HG03097 (cell line): Measurements from ENCODE around the gene FAM110D.

ENCODE experiments used
- ATAC-seq: cut with Tn5 transposase; IDR thresholded peaks from one replicate; pipeline ENCODE4 v1.9.1; 2021; ENCODE audit not compliant: unreplicated experiment, low FRiP score

Gene FAM110D

DNA sequence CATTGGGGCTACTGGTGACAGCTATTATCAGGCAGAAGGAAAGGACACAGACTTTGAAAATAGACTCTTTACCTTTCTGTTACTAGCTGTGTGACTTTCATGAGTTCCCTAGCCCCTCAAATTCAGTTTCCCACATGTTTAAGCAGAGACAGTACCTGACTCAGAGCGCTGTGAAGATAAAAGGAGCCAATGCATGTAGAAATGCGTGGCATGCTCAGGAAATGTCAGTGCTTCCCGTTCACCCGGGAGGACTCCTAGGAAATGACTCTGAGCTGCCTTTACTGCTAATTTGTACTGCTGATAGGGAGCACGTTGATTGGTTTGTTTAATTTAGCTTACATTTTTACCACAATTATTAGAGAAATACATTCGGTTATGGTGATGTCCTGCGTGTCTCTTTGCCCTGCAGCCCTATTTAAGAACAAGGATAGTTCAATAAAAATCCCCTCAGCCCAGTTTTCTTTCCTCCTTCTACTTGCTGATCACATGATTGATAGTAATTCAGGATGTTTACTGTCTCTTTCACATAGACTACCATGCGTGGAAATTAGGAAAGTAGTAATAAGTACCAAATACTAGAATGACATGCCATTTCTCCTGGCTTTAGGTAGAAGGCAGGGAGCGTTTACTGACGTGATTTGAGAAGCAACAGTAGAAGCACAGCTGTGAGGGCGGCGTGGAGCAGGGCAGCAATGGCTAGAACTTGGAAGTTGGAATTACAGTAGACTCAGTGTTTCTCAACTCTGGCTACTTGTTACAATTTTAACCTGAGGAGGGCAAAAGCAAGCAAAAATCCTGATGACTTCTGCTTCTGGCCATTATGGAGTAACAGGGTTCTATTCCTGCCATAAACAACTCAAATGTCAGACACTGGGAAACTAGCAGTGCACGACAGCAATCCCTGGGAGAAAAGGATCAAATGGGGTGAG, 31.4 kb upstream of the FAM110D start:
- no peak for ATAC-seq

GRCh38 chr1:26129778-26130177, 29.1 kb upstream of the FAM110D start:
- no peak for ATAC-seq

DNA sequence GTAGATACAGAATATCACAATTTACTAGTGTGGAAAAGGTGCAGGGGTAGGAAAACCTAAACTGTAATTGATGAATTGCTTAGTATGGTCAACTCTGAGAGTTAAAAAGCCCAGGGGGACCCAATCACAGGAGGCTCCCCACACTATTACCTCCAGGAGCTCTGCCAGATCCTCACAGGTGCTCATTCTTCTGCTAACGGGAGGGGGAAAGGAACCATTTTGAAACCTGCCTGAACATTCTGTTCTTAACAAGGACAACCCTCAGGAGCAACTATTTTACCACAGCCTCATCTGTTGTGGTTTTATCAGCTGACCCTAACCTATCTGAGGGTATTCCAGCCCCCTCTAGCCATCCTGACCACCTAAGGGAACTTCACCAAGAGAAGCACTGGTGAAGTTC, 28.2 kb upstream of the FAM110D start:
- no peak for ATAC-seq

DNA sequence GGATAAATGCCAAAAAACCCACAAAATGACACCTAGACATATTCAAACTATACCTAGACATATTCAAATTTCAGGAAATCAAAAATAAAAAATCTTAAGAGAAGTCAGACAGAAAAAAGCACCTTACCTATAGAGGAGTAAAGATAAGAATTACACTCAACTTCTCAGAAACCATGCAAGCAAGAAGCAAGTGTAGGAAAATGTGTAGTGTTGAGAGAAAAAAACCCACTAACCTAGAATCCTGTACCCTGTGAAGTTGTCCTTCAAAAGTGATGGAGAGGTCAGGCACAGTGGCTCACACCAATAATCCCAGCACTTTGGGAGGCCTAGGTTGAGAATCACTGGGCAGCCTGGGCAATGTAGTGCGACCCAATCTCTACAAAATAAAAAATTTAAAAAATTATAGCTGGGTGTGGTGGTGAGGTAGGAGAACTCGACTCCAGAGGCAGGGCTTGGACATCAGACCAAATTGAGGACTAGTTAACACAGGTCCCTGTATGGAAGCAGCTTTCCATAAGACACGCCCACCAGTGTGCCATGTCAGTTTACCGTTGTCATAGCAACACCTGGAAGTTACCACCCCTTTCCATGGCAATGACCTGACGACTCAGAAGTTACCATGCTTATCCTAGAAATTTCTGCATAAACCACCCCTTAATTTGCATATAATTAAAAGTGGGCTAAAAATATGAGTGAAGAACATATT, 26.6 kb upstream of the FAM110D start:
- ATAC-seq = no peak

GRCh38 chr1:26132834-26133167, 26.1 kb upstream of the FAM110D start:
- ATAC-seq = no peak

GRCh38 chr1:26134466-26134865, 24.4 kb upstream of the FAM110D start:
- ATAC-seq = no peak

DNA sequence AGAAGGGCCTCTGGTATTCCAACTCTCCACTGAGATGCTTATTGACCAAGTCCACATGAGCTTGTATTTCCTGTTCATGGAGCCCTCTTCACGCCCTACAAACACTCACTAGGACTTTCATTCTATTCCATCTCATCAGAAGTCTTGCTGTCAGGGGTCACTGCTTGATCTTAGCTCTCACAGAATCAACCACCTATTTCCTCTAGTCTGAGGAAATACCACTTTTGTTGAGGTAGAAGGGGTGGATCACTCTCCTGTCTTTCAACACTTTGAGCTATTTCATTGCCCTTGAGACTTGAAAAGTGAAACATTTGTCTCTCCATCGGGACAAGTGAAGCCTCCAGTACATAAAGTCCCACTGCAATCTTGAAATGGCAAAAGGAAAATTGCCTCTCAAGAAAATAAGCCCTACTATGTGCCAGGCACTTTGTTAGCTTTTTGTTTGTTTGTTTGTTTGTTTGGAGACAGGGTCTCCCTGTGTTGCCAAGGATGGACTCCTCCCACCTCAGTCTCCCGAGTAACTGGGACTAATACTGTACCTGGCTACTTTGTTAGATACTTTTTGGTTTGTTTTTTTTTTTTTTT, 19.8 kb upstream of the FAM110D start:
- ATAC-seq = no peak

GRCh38 chr1:26142159-26142558, 16.7 kb upstream of the FAM110D start:
- no peak for ATAC-seq

DNA sequence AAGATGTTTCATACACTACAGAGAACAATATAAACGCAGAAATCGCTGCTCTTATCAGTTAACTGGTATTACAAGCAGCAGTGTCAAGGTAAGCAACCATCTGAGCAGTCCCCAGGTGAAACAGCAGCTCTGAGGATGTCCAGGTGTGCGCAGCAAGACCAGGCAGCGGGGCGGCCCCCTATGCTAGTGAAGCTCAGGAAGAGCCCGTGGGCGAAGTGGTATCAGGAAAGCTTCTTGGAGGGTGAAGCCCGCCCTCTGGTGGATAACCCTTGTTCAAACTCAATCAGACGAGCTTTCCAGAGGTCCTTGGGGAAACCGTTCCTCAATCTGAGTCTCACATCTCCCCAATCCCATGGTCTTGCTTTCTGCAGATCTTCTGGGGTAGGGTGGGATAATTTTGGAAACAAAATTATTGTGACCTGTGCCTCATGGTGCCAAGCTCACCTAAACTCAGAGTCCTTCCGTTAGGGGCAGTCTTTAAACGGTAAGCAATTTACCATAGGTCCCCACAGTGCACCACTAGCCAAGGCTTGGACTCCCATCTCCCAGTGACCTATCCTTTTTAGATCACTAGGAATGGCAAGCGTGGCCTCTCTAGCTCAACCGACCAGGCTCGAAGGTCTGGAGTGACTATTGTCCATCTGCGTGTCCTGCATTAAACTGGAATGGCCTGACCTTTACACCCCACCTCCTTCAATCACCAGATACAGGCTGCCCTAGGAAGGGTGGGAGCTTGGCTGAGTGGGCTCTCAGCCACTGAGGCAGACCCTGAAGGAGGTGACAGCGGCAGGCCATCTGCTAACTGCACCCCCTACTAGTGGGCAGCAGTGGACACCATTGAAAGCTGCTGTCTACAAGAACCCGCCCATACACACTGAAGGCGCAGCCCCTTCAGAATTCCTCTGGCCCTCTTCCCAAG, 13.6 kb upstream of the FAM110D start:
- ATAC-seq = no peak

GRCh38 chr1:26145960-26146294, 13.0 kb upstream of the FAM110D start:
- ATAC-seq = no peak

DNA sequence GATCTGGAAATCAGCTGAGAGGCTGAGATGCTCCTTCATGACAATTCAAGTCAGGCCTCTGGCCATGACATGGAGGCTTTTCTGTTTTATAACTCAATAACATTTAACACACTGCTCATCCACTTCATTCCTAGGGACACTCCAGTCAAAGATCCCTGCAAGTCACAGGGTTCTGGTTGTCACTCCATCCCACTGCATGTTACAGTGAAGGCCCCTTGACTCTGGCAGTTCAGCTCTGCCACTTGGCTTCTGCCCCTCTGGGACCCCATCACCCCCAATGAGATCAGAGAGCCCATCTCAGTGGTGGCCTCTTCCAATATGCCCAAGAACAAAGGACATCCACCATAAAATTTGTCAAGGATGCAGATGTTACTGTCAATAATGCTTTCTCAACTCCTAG, 10.0 kb upstream of the FAM110D start:
- no peak for ATAC-seq

GRCh38 chr1:26153966-26154532, 4.8 kb upstream of the FAM110D start:
- ATAC-seq = no peak

DNA sequence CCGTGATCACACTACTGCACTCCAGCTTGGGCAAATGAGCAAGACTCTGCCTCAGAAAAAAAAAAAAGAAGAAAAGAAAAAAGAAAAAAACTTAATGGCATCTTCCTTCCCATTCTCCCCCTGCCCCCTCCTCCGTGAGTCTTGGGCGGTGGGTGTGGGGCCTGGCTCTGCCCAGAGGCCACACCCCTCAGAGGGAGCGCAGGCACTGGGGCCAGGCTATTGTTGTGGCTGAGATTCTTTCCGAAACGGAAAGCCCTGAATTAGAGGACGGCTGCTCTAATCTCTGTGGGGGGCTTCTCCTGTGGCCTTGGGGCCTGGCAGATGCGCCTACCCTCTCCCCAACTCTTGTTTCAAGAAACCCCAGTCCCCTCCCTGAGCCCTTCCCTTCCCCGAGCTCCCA, 4.1 kb upstream of the FAM110D start:
- no peak for ATAC-seq

GRCh38 chr1:26155370-26156284, 3.3 kb upstream of the FAM110D start:
- no peak for ATAC-seq

DNA sequence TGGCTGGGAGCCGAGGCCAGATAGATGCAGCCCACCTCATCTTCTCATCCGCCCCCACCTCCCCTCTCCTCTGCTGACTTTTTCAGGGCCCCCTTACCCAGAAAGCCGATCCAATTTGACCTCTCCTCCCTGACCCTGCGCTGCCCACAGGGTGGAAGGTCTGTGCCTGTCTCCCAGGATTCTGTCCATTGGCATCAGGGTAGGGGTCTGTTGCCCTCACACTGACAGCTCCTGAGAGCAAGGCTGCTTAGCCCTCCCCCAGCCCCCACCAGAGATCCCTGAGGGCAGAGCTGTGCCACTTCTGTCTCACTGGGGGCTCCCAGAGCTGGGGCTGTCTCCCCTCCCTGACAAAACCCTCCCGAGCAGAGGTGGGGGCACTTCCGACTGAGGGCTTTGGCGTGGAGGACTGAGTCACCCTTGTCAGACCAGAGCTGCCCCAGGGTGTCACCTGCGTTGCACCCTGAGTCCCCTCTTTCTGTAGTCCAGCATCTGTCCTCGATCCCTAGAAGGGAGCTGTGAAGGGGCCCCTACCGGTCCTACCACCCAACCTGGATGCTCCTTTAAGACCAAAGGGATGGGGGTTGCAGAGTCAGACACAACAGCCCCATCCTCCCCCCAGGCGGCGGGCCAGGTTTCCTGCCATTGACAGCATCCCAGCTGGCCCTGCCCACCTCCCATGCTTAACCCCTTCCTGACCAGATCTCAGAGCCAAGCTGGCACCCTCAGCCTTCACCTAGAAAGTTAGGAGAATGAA, 2.4 kb upstream of the FAM110D start:
- ATAC-seq = no peak

GRCh38 chr1:26158271-26158907, 490 bp upstream of the FAM110D start:
- no peak for ATAC-seq

DNA sequence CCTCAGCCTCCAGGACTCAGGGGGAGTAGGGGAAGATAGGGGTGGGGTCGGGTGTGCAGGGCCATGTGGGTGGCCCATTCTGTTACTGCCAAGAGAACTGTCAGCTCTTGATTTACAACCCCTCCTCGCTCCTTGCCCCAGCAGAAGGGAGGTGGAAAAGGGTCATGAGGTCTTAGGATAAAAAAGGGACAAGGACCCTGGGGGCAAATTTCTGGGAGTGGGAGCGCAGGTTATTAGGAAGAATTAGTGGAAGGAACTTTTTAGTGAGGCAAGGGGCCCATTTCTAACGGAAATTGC, 812 bp downstream of the FAM110D start:
- no peak for ATAC-seq
